ENCODE data around the gene SLC9A5.
A peak's percentile ranks its signal among the peaks of the same experiment; 100 is the strongest.

SLC9A5 gene

DNA sequence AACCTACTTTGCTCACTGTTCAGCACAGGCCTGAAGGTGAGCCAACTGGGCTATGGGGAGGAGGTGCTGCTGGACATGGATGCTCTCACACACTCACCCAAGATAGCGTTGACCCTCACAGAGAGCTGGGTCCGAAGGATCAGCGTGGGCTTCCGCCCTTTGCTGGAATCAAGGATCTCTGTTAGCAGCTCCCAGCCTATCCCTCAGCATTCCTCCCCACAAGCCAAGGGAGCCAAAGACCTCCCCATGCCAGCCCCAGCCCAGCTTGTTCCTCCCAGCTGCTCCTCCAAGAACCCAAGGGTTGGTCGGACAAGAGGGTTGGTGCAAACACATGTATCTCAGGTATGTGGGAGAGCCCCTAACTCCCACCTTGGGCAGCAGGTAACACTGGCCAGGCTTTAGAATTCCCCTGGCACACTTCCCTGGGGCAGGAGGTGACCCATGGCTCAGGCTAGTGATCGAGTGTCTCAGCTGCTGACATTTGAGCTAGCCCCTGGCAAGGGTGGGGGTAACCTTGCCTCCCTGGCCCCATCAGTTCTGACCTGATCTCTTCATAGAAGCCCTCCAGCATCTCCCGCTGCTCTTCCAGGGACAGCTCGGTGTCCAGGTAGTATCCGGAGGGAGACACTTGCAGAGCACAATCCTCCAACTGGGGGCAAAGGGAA is 9.8 kb upstream of the SLC9A5 start:
- DNase-seq (ENCODE audit: extremely low read depth in 1 of 2, low read depth in 1 of 2), result no peak

DNA sequence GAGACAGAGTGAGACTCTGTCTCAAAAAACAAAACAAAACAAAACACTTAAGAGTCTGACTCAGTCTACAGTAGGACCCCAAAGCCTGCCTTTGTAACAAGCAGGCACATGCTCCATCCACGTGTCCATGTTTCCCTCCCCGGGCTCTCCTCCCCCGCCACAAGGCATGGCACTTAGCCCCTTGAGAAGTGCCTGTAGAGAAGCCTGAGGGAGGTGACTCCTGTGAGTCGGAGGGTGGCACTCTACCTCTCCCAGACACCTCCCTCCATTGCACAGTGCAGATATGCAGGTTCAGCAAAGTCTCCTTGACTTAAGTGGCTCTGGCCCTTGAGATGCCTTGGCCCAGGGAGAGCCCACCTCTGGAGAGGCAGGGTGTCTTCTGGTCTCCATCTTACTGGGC is 8.3 kb upstream of the SLC9A5 start:
- DNase-seq (ENCODE audit: extremely low read depth in 1 of 2, low read depth in 1 of 2), result no peak

DNA sequence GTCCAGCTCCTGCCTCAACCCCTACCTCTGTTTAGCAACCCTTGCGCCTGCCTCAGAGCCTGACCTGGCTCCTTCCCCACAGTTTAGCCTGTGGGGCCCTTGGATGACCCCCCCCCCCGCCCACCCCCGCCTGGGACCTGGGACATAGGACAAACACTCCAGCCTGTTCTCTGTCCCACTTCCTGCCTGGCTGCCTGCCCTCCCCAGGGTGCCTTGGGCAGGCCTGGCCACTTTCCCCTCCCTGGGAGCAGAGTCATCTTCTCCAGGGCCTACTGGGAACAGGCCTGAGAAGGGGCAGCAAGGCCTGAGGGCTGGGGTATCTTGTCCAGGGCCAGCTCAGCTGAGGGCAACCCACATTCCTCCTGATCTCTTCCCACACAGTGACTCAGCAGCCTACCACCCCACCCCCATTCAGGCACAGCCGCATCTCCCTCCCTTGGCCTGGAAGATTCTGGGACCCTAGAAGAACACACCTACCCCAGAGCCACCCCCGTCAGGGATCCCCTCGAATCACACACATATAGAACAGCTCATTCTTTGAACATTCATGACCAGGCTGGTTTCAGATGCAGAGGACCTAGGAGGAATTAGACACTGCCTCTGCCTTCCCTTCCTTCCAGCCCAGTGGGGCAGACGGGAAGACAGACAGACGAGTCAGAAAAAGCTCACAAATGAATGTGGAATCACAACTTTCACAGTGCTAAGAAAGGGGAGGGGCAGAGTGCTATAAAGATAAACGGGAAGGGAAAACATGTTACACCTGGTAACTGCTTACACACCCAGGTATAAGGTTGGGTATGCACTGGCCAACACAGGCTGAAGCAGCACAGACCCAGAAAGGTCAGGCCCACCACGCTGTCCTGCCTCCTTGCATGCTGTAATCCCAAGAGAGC is 7.5 kb upstream of the SLC9A5 start:
- no peak for DNase-seq (ENCODE audit: extremely low read depth in 1 of 2, low read depth in 1 of 2)

DNA sequence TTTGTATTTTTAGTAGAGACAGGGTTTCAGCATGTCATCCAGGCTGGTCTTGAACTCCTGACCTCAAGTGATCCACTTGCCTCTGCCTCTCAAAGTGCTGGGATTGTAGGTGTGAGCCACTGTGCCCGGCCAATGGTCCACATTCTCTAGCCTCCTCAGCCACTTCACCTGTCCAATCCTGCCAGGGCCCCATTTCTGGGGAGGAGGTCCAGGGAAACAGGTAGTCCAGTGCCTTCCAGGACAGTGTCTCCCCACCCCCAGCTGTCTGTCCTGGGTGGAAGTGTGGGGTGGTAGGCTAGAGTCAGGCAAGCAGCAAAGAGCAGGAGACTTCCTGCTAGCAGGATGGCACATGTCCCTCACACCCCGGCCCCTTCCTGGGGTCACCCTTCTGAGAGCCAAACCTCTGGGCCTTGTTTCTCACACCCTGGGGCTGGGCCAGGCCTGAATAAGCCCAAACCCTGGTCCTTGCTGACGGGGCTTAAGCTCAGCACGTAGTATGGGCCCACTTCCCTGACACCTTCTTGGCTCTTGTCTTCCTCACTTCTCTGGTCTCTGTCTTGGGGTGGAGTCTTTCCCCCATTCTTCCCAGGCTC is 6.5 kb upstream of the SLC9A5 start:
- no peak for DNase-seq (ENCODE audit: extremely low read depth in 1 of 2, low read depth in 1 of 2)

DNA sequence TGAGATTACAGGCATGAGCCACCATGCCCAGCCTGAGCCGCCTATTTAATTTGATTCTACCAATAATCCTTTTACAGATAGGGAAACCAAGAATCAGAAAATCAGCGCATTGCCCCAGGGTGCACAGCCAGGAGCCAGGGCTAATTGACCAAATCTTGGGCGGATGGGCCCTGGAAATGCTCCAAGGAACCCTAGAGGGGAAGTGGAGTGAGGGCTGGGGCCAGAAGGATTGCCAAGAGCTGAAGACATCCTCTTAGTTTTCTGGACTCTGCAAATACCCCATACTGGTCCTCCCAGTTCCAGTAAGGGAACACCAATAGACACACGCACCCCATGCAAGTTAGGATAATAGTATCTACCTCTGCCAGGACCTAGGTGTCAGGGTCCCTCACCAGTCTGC is 5.3 kb upstream of the SLC9A5 start:
- DNase-seq (ENCODE audit: extremely low read depth in 1 of 2, low read depth in 1 of 2), result no peak

GRCh38 chr16:67244387-67245185 is 4.2 kb upstream of the SLC9A5 start:
- peak; percentile 57 to 62 for DNase-seq (ENCODE audit: extremely low read depth in 1 of 2, low read depth in 1 of 2)

DNA sequence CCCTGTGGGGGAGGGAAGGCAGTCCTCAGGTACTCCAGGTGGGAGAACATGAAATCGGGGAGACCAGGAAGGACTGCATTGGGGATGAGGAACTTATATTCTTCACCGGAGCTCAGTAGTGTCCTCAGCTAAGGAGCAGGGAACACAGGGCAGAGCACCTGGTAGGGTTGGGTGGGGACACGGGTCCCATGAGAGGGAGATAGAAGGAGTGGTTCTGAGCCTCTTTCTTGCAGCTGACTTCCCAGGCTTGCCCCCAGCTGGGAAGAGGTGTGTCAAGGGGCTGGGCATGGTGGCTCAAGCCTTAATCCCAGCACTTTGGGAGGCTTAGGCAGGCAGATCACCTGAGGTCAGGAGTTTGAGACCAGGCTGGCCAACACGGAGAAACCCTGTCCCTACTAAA is 3.6 kb upstream of the SLC9A5 start:
- DNase-seq (ENCODE audit: extremely low read depth in 1 of 2, low read depth in 1 of 2), result no peak

DNA sequence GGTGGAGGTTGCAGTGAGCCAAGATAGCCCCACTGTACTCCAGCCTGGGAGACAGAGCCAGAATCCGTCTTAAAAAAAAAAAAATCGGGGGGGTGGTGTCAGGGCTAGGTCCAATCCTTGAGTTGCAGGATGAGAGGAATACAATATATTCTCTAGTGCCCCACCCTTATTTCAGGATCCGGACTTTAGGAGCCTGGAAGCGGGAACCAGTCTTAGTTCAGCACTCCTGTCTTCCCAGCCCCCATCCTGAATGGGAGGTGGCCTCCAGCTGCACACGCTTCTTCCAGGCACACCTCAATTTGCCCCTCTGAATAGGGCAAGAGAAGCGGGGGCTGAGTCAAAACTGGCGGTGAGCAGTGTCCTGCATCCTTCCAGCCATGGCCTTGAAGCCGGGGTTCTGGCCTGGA is 3.1 kb upstream of the SLC9A5 start:
- no peak for DNase-seq (ENCODE audit: extremely low read depth in 1 of 2, low read depth in 1 of 2)

- no peak for DNase-seq (ENCODE audit: extremely low read depth in 1 of 2, low read depth in 1 of 2)
Observed at GRCh38 chr16:67246081-67246755, 2.6 kb upstream of the SLC9A5 start.

DNA sequence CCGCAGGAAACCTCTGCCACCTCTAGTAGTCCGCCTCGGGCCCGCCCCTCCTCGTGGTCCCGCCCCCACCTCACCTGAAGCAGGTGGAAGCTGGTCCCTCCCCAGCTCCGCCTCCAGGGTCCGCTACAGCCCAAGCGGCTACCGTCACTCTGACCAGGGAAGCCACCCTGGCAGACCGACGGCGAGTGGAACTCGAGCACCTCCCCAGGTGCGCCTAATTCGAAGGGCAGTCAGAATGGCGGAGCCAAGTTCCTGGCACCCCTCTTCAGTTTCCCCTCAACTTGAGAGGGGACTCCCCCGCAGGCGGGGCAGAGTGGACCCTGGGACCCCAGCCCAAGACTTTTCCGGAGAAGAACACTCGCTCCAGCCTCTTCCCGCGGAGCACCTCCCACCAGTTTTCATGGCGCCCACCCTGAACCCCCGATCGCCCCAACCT is 2.0 kb upstream of the SLC9A5 start:
- no peak for DNase-seq (ENCODE audit: extremely low read depth in 1 of 2, low read depth in 1 of 2)

- DNase-seq (ENCODE audit: extremely low read depth in 1 of 2, low read depth in 1 of 2), result peak; percentile 85 to 93
Observed at GRCh38 chr16:67247192-67248072, 1.3 kb upstream of the SLC9A5 start, which contains the start of gene FHOD1. Gene FHOD1 (minus strand): TSS chr16:67247481. CDS start chr16:67247410, 71 bp downstream.

DNA sequence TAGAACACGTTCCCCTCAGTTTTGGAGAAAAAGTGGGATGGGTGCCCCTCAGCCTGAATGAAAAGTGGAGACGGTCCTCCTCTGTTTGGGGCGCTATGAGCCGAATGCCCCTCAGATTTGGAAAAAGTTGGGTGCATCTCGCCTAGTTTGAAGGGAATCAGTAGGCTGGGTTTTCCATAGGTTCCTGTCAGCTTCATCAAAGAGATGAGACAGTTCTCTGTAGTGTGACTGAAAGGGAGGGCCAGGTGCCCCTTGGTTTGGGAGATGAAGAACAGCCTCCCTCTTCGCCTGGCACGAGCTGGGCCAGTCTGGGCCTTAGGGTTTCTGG is 742 bp upstream of the SLC9A5 start:
- no peak for DNase-seq (ENCODE audit: extremely low read depth in 1 of 2, low read depth in 1 of 2)

- DNase-seq (ENCODE audit: extremely low read depth in 1 of 2, low read depth in 1 of 2), result no peak
Observed at GRCh38 chr16:67249178-67250044, 632 bp downstream of the SLC9A5 start.

GRCh38 chr16:67250045-67250327 is 1.2 kb downstream of the SLC9A5 start:
- DNase-seq (ENCODE audit: extremely low read depth in 1 of 2, low read depth in 1 of 2), result no peak

- DNase-seq (ENCODE audit: extremely low read depth in 1 of 2, low read depth in 1 of 2), result no peak
Observed at GRCh38 chr16:67252609-67253497, 4.1 kb downstream of the SLC9A5 start.

DNA sequence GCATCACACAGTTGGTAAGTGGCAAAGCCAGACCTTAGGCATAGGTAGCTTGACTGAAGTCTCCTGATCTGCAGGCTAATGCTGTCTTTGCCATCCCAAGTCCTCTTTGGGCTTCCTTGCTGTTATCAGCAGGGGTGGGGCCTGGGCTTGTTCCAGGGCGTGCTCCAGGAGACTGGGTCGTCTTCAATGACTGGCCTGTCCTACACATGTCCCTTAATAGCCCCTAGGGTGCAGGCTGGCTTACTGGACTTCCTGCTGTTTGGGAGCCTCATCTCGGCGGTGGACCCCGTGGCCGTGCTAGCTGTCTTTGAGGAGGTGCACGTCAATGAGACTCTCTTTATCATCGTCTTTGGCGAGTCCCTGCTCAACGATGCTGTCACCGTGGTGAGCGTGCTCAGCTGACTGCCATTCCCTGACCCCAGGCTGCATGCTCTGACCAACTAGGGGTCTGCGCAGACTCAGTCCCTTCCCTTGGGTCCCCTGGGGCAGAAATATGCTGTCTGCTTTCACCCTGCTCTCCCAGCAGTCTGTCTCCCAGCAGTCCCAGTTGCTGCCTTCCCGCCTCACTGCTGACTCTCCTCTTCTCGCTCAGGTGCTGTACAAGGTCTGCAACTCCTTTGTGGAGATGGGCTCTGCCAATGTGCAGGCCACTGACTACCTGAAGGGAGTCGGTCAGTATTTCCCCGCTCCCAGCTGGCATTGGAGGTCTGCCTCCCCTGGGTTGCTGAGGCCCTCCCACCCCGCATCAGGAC is 6.2 kb downstream of the SLC9A5 start:
- no peak for DNase-seq (ENCODE audit: extremely low read depth in 1 of 2, low read depth in 1 of 2)

DNA sequence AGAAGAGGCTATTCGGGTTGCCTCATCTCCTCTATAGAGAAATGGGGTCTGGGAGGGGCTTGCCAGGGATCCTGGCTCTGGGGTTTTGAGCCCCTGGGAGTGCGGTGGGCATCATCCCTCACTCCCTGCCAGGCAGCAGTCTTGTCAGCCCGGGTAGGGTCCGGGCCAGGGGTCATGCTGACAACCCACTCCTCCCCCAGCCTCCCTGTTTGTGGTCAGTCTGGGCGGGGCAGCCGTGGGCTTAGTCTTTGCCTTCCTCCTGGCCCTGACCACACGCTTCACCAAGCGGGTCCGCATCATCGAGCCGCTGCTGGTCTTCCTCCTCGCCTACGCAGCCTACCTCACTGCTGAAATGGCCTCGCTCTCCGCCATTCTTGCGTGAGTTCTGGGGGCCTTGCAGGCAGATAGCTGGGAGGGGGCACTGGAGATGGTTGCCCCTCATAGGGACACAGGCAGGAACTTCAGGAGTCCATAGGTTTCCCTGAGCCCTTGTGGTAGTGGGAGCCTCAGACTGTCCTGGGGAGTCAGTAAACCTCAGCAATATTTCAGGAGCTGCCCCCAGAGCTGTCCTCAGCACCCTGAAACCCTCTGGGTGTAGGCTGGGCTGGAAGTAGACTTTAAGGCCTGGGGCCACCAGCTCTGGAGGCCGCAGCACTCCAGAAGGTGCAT is 6.9 kb downstream of the SLC9A5 start:
- DNase-seq (ENCODE audit: extremely low read depth in 1 of 2, low read depth in 1 of 2), result no peak

Measured in activated CD8-positive, alpha-beta memory T cell treated with anti-CD3 and anti-CD28 coated beads for 1 hour (primary cell).